ENCODE data around the gene PHETA2. TPM values are rescaled to one million over a fixed set of nuclear protein-coding genes. Genes with fewer than 3 reads are reported as not detected.

The PHETA2 gene
- total RNA-seq, 1 donor from 2014 or later, result 14.2 TPM

DNA sequence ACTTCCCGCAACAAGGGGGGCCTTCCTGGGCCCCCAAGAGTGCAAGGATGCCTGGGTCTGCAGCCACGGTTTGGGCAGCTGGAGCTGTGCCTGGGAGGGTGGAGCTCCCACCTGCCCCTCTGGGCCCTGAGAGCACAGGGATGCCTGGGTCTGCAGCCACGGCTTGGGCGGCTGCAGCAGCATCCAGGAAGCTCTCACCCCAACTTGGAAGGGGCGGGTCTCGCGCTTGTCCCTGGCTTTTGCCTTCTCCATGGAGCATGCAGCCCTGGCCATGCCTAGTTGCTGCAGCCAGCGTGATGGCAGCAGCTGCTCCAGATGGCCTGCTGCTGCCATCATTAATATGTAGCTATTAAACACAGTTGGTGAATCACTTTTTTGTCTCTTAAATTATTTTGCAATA, 38.8 kb upstream of the PHETA2 start:
- TF ChIP-seq POLR2AphosphoS5 (IDR thresholded peaks at IDR 0.05; ENCODE audit: insufficient read depth in 1 of 2, low read depth in 1 of 2), result no peak
- TF ChIP-seq POLR2A (IDR thresholded peaks at IDR 0.05), result no peak
- no peak for TF ChIP-seq CTCF (IDR thresholded peaks at IDR 0.05)
- no peak for DNase-seq (ENCODE audit: extremely low spot score in 2 of 2)
- no peaks in the 10 kb centered on the region for H3K4me1 ChIP-seq

GRCh38 chr22:42039271-42039670, 34.8 kb upstream of the PHETA2 start:
- Histone ChIP-seq H3K36me3 (no peaks in the 10 kb centered on the region), H3K9me3 (peaks cover 6% of the 10 kb centered on the region), H3K27me3 (no peaks in the 10 kb centered on the region), H3K4me1 (no peaks in the 10 kb centered on the region), H3K27ac (no peak overlapping the region), H3K4me3 (no peak overlapping the region)
- no peak for TF ChIP-seq POLR2AphosphoS5 (IDR thresholded peaks at IDR 0.05; ENCODE audit: insufficient read depth in 1 of 2, low read depth in 1 of 2)
- TF ChIP-seq POLR2A (IDR thresholded peaks at IDR 0.05), result no peak
- TF ChIP-seq CTCF (IDR thresholded peaks at IDR 0.05), result no peak
- no peak for DNase-seq (ENCODE audit: extremely low spot score in 2 of 2)
- intact Hi-C loops (cut with DNase I), result no loop called here

More for the DNA sequence above, 38.8 kb upstream of the PHETA2 start:
- Histone ChIP-seq H3K36me3 (no peaks in the 10 kb centered on the region), H3K9me3 (no peaks in the 10 kb centered on the region), H3K4me3 (no peak overlapping the region), H3K27me3 (no peaks in the 10 kb centered on the region), H3K27ac (no peak overlapping the region)
- intact Hi-C loops (cut with DNase I), result no loop called here

DNA sequence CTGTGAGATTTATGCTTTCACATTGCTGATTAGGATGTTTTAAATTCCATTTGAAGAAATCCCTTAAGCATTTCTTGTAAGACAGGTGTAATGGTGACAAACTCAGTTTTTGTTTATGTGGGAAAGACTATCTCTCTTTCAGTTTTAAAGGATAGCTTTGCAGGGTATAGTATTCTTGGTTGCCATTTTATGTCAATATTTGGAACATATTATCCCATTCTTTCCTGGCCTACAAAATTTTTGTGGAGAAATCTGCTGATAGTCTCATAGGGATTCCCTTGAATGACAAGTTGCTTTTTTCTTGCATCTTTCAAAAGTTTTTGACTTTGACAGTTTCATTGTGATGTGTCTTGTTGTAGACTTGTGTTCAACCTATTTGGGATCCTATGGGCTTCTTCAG, 32.3 kb upstream of the PHETA2 start:
- Histone ChIP-seq H3K27ac (no peak overlapping the region), H3K9me3 (peaks cover 6% of the 10 kb centered on the region), H3K36me3 (no peaks in the 10 kb centered on the region), H3K4me1 (no peaks in the 10 kb centered on the region), H3K4me3 (no peak overlapping the region), H3K27me3 (no peaks in the 10 kb centered on the region)
- DNase-seq (ENCODE audit: extremely low spot score in 2 of 2), result no peak
- intact Hi-C loops (cut with DNase I), result no loop called here
- no peak for TF ChIP-seq POLR2A (IDR thresholded peaks at IDR 0.05)

DNA sequence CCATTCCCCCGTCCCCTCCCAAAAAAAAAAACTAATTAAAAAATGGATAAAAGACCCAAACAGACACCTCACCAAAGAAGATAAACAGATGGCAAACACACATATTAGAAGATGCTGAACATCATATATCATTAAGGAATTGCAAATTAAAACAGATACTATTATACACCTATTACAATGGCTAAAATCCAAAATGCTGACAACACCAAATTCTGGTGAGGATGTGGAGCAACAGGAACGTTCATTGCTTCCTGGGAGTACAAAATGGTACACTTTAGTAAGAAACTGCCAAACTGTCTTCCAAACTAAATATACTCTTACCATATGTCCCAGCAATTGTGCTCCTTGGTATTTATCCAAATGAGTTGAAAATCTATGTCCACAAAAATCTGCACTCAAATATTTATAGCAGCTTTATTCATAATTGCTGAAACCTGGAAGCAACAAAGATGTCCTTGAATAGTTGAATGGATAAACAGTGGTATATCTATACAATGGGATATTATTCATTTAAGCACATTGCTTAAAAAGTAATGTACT, 23.3 kb upstream of the PHETA2 start:
- no peaks in the 10 kb centered on the region for H3K9me3 ChIP-seq
- H3K27me3 ChIP-seq, result no peaks in the 10 kb centered on the region
- no peak overlapping the region for H3K27ac ChIP-seq
- TF ChIP-seq CTCF (IDR thresholded peaks at IDR 0.05), result no peak
- no peak for TF ChIP-seq POLR2AphosphoS5 (IDR thresholded peaks at IDR 0.05; ENCODE audit: insufficient read depth in 1 of 2, low read depth in 1 of 2)
- TF ChIP-seq POLR2A (IDR thresholded peaks at IDR 0.05), result no peak
- H3K4me3 ChIP-seq, result no peak overlapping the region
- no peaks in the 10 kb centered on the region for H3K36me3 ChIP-seq
- DNase-seq (ENCODE audit: extremely low spot score in 2 of 2), result no peak
- H3K4me1 ChIP-seq, result no peaks in the 10 kb centered on the region
- intact Hi-C loops (cut with DNase I), result no loop called here

- intact Hi-C loops (cut with DNase I), result no loop called here
- TF ChIP-seq CTCF (IDR thresholded peaks at IDR 0.05), result no peak
- no peak for DNase-seq (ENCODE audit: extremely low spot score in 2 of 2)
- Histone ChIP-seq H3K9me3 (no peaks in the 10 kb centered on the region), H3K4me3 (no peak overlapping the region), H3K27me3 (no peaks in the 10 kb centered on the region), H3K36me3 (no peaks in the 10 kb centered on the region), H3K27ac (no peak overlapping the region), H3K4me1 (no peaks in the 10 kb centered on the region)
Measured at GRCh38 chr22:42052765-42053164, 21.3 kb upstream of the PHETA2 start.
